ENCODE measurements around the gene KLB.
A peak's percentile ranks its signal among the peaks of the same experiment; 100 is the strongest.

The KLB gene

GRCh38 chr4:39464886-39465501, 58.3 kb downstream of the KLB start:
- H3K4me3 ChIP-seq (ENCODE audit: control insufficient read depth, low read depth, low read length) = no peak overlapping the region
- peak; percentile 93 for DNase-seq (ENCODE audit: low read depth)
- TF ChIP-seq CTCF (conservative IDR thresholded peaks at IDR 0.05; ENCODE audit: control insufficient read depth, insufficient read depth, low read depth, low read length) = peak; percentile 32

- TF ChIP-seq CTCF (conservative IDR thresholded peaks at IDR 0.05; ENCODE audit: control insufficient read depth, insufficient read depth, low read depth, low read length) = no peak
- no peak overlapping the region for H3K4me3 ChIP-seq (ENCODE audit: control insufficient read depth, low read depth, low read length)
- no peak for DNase-seq (ENCODE audit: low read depth)
These were observed 60.0 kb downstream of the KLB start for GRCh38 chr4:39466747-39467146.

GRCh38 chr4:39467464-39467863, 60.7 kb downstream of the KLB start:
- no peak overlapping the region for H3K4me3 ChIP-seq (ENCODE audit: control insufficient read depth, low read depth, low read length)
- DNase-seq (ENCODE audit: low read depth) = no peak
- TF ChIP-seq CTCF (conservative IDR thresholded peaks at IDR 0.05; ENCODE audit: control insufficient read depth, insufficient read depth, low read depth, low read length) = no peak

- peak; percentile 86 for DNase-seq (ENCODE audit: low read depth)
- peak; percentile 94 for TF ChIP-seq CTCF (conservative IDR thresholded peaks at IDR 0.05; ENCODE audit: control insufficient read depth, insufficient read depth, low read depth, low read length)
- no peak overlapping the region for H3K4me3 ChIP-seq (ENCODE audit: control insufficient read depth, low read depth, low read length)
These were observed 62.8 kb downstream of the KLB start for GRCh38 chr4:39469429-39470077.

GRCh38 chr4:39470402-39470801, 63.7 kb downstream of the KLB start:
- TF ChIP-seq CTCF (conservative IDR thresholded peaks at IDR 0.05; ENCODE audit: control insufficient read depth, insufficient read depth, low read depth, low read length) = no peak
- H3K4me3 ChIP-seq (ENCODE audit: control insufficient read depth, low read depth, low read length) = no peak overlapping the region

GRCh38 chr4:39472396-39472795, 65.7 kb downstream of the KLB start:
- no peak for TF ChIP-seq CTCF (conservative IDR thresholded peaks at IDR 0.05; ENCODE audit: control insufficient read depth, insufficient read depth, low read depth, low read length)

More at GRCh38 chr4:39470402-39470801, 63.7 kb downstream of the KLB start:
- DNase-seq (ENCODE audit: low read depth) = no peak

More at GRCh38 chr4:39472396-39472795, 65.7 kb downstream of the KLB start:
- H3K4me3 ChIP-seq (ENCODE audit: control insufficient read depth, low read depth, low read length) = no peak overlapping the region
- no peak for DNase-seq (ENCODE audit: low read depth)

All from fibroblast of mammary gland (primary cell).